SK-N-MC (cell line): ENCODE data around the gene TRIM29.

Experiments
- EZH2 ChIP-seq: fragments of 200-600 bp; sonication (generic); IDR thresholded peaks from one replicate; pipeline ENCODE4 v1.6.1; 2017; ENCODE audit warnings: antibody characterized with exemption
- FOXP2 ChIP-seq: optimal IDR thresholded peaks from 2 replicates; pipeline ENCODE3; 2011; ENCODE audit warnings: mild to moderate bottlenecking, moderate library complexity; ENCODE audit not compliant: insufficient read depth; ENCODE audit errors: extremely low read length, control extremely low read depth
- POLR2AphosphoS5 ChIP-seq: IDR thresholded peaks from 2 replicates; pipeline ENCODE4 v1.6.1; 2012; ENCODE audit warnings: mild to moderate bottlenecking, low read depth, low read length, borderline replicate concordance

DNA sequence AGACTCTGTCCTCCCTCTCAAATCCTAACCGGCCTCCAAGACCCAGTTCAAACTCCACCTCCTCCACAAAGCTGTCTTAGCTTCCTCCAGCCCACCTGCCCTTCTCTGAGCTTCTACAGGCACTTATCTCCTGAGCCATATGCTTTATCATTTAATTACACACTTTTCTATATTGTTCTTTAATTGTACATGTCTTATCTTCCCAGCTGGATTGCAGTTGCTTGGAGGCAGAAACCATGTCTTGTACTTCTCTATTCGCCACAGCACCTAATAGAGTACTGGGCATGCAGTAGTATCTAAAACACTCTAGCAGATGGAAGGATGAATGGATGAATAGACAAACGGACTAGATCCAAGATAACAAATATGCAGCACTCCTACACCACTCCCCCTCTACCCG, 11.3 kb downstream of the TRIM29 start:
- TF ChIP-seq EZH2 (no peak), POLR2AphosphoS5 (no peak), FOXP2 (no peak)
